Forelimb muscle (tissue), 1 donor: Measurements from ENCODE around the gene ERP27. TPM values are rescaled to one million over a fixed set of nuclear protein-coding genes. Genes with fewer than 3 reads are reported as not detected.

Experiments used
- DNase-seq: peaks from one replicate; pipeline ENCODE4 v3.0.0-alpha.2; 2013; ENCODE audit warnings: low read depth
- polyA plus RNA-seq: library from polyadenylated mRNA; unstranded; fragments of 120-200 nt; gene quantifications from one replicate; pipeline ENCODE4 v1.2.1, GENCODE V29; 2013; ENCODE audit not compliant: insufficient read length

ERP27 gene
- polyA plus RNA-seq, 1 donor = 0.11 TPM

GRCh38 chr12:14936224-14936861 is 2.0 kb downstream of the ERP27 start:
- no peak for DNase-seq

GRCh38 chr12:14935031-14935430 is 3.3 kb downstream of the ERP27 start:
- no peak for DNase-seq

GRCh38 chr12:14934511-14934910 is 3.8 kb downstream of the ERP27 start:
- no peak for DNase-seq

GRCh38 chr12:14931791-14932560 is 6.4 kb downstream of the ERP27 start:
- DNase-seq = no peak

GRCh38 chr12:14931359-14931758 is 7.0 kb downstream of the ERP27 start:
- no peak for DNase-seq

GRCh38 chr12:14930299-14930698 is 8.0 kb downstream of the ERP27 start:
- DNase-seq = no peak

- peak; percentile 22 for DNase-seq
These were observed 9.4 kb downstream of the ERP27 start for GRCh38 chr12:14928931-14929330.

GRCh38 chr12:14927267-14927666 is 11.1 kb downstream of the ERP27 start:
- no peak for DNase-seq

GRCh38 chr12:14924541-14924940 is 13.8 kb downstream of the ERP27 start:
- no peak for DNase-seq

GRCh38 chr12:14923944-14924343 is 14.4 kb downstream of the ERP27 start:
- no peak for DNase-seq

GRCh38 chr12:14921218-14921617 is 17.1 kb downstream of the ERP27 start:
- DNase-seq = no peak

GRCh38 chr12:14920475-14921126 is 17.7 kb downstream of the ERP27 start:
- DNase-seq = no peak

GRCh38 chr12:14919455-14919854 is 18.9 kb downstream of the ERP27 start:
- no peak for DNase-seq

- no peak for DNase-seq
These were observed 22.6 kb downstream of the ERP27 start for GRCh38 chr12:14915736-14916135.

GRCh38 chr12:14913381-14913781 is 25.0 kb downstream of the ERP27 start:
- no peak for DNase-seq

GRCh38 chr12:14911131-14911530 is 27.2 kb downstream of the ERP27 start:
- no peak for DNase-seq

- DNase-seq = no peak
These were observed 28.0 kb downstream of the ERP27 start for GRCh38 chr12:14910090-14910915.

- DNase-seq = no peak
These were observed 30.4 kb downstream of the ERP27 start for GRCh38 chr12:14907953-14908352.

- no peak for DNase-seq
These were observed 32.2 kb downstream of the ERP27 start for GRCh38 chr12:14906114-14906513.

- DNase-seq = no peak
These were observed 32.9 kb downstream of the ERP27 start for GRCh38 chr12:14905269-14906004.

GRCh38 chr12:14904854-14905253 is 33.5 kb downstream of the ERP27 start:
- no peak for DNase-seq
